K562 (cell line): ENCODE data around the gene ESRRG. TPM values are rescaled to one million over a fixed set of nuclear protein-coding genes. Genes with fewer than 3 reads are reported as not detected.

Source experiments
- ATAC-seq: fragments of 200-7000 bp; cut with Tn5 transposase; 3 replicates; pipeline ENCODE4 v1.9.1; 2020; ENCODE audit warnings: moderate library complexity
- BruUV-seq: library from RNA; stranded (reverse); fragments of 400-500 nt; replicated peaks from 2 replicates; lab custom pipeline; 2021; lab: Mats Ljungman, UMichigan
- CTCF ChIA-PET: fragments of 300-600 bp; formaldehyde crosslinking; extraction: SDS; loops from one replicate; lab custom pipeline; 2021; ENCODE audit warnings: low intra/inter-chr PET ratio; lab: Yijun Ruan, JAX
- POLR2A ChIA-PET: fragments of 300-600, 350-650 bp; sonication (Branson Sonifier 250); formaldehyde crosslinking; extraction: SDS; loops from one replicate; lab custom pipeline; 2021; ENCODE audit warnings: antibody characterized with exemption, inconsistent platforms; lab: Yijun Ruan, JAX
- DNase-seq, 4 experiments: peaks; one replicate each; pipeline versions ENCODE4 v3.0.0 to v3.0.0-alpha.2; 2011 to 2018; ENCODE audit warnings: low spot score in 3 of 4, mixed read lengths in 3 of 4; ENCODE audit errors: extremely low read depth in 1 of 4
- FAIRE-seq: peaks from 2 replicates; lab custom pipeline; 2011; peaks lifted over from hg19 to GRCh38; lab: Jason Lieb, UNC
- H2AFZ ChIP-seq: 2 replicates; pipeline ENCODE4 v1.6.0; 2011; ENCODE audit warnings: low read depth, low read length, control low read depth, inconsistent platforms
- H3K27ac ChIP-seq: fragments of 200-600 bp; 3 replicates; pipeline ENCODE4 v1.8.0; 2011; ENCODE audit warnings: low read depth, mild to moderate bottlenecking, control low read depth, inconsistent platforms, low read length, moderate library complexity, mixed read lengths; ENCODE audit errors: extremely low read depth
- H3K27me3 ChIP-seq, 2 experiments: fragments of 300-600 bp in 1 of 2; 2 replicates in 1 of 2; 3 replicates in 1 of 2; pipeline versions ENCODE4 v1.6.0 to v1.8.0; 2011; ENCODE audit warnings: inconsistent platforms in 2 of 2, low read length in 2 of 2, mild to moderate bottlenecking in 1 of 2, mixed read lengths in 1 of 2, moderate library complexity in 1 of 2; ENCODE audit not compliant: control insufficient read depth in 2 of 2, insufficient read depth in 2 of 2
- H3K36me3 ChIP-seq: fragments of 300-600 bp; 3 replicates; pipeline ENCODE4 v1.8.0; 2011; ENCODE audit warnings: mild to moderate bottlenecking, low read length, inconsistent platforms; ENCODE audit not compliant: control insufficient read depth, insufficient read depth
- H3K4me1 ChIP-seq, 2 experiments: fragments of 200-600 bp in 1 of 2; replicated peaks in 1 of 2; 2 replicates in 1 of 2; 3 replicates in 1 of 2; pipeline versions ENCODE4 v1.5.1 to v1.8.0; 2011; ENCODE audit warnings: inconsistent platforms in 2 of 2, low read length in 2 of 2, mild to moderate bottlenecking in 1 of 2, mixed read lengths in 1 of 2, moderate library complexity in 1 of 2; ENCODE audit not compliant: control insufficient read depth in 2 of 2, insufficient read depth in 2 of 2
- H3K4me2 ChIP-seq: 2 replicates; pipeline ENCODE4 v1.6.1; 2011; ENCODE audit warnings: low read length, control low read depth, inconsistent platforms, mixed read lengths; ENCODE audit not compliant: insufficient read depth
- H3K4me3 ChIP-seq: fragments of 200-600 bp; sonication (generic), shearing (Covaris generic); 2 replicates; pipeline ENCODE4 v1.5.1; 2016; ENCODE audit warnings: control low read depth, inconsistent platforms
- H3K79me2 ChIP-seq: fragments of 200-600 bp; 3 replicates; pipeline ENCODE4 v1.8.0; 2011; ENCODE audit warnings: low read length, inconsistent platforms; ENCODE audit not compliant: control insufficient read depth, insufficient read depth
- H3K9ac ChIP-seq, 2 experiments: 2 replicates each; pipeline versions ENCODE4 v1.6.0 to v1.6.1; 2011; ENCODE audit warnings: low read depth in 2 of 2, low read length in 2 of 2, control low read depth in 1 of 2, inconsistent platforms in 1 of 2, mild to moderate bottlenecking in 1 of 2, mixed read lengths in 1 of 2; ENCODE audit not compliant: insufficient read depth in 1 of 2
- H3K9me1 ChIP-seq: one replicate; pipeline ENCODE4 v1.6.0; 2011; ENCODE audit warnings: inconsistent platforms, mild to moderate bottlenecking, low read length, moderate library complexity; ENCODE audit not compliant: control insufficient read depth, insufficient read depth
- H3K9me3 ChIP-seq: replicated peaks from 2 replicates; pipeline ENCODE4 v1.5.1; 2011; ENCODE audit warnings: low read depth, low read length, inconsistent platforms; ENCODE audit not compliant: control insufficient read depth, insufficient read depth
- H4K20me1 ChIP-seq: replicated peaks from 2 replicates; pipeline ENCODE4 v1.6.1; 2011; ENCODE audit warnings: low read length, inconsistent platforms, mixed read lengths; ENCODE audit not compliant: control insufficient read depth, insufficient read depth
- BRD9 ChIP-seq: fragments of 450-650 bp; IDR thresholded peaks from 2 replicates; pipeline ENCODE4 v1.6.1; 2018; ENCODE audit warnings: low read depth; ENCODE audit not compliant: partially characterized antibody
- CEBPB ChIP-seq: fragments of 450-650 bp; IDR thresholded peaks from 2 replicates; pipeline ENCODE4 v1.6.1; 2016; ENCODE audit warnings: missing genetic modification characterization, missing compliant biosample characterization
- CEBPG ChIP-seq, 3 experiments: fragments of 200-800 bp in 1 of 3; sonication (Bioruptor generic) in 1 of 3; sonication (generic) in 1 of 3; formaldehyde crosslinking in 1 of 3; IDR thresholded peaks in 2 of 3; conservative IDR thresholded peaks in 1 of 3; 2 replicates each; pipeline versions ENCODE4 v1.6.1 to v1.8.0; 2016 to 2022; ENCODE audit warnings: missing compliant biosample characterization in 2 of 3, missing genetic modification characterization in 2 of 3, mild to moderate bottlenecking in 1 of 3, missing genetic modification reagents in 1 of 3
- DACH1 ChIP-seq: fragments of 450-650 bp; IDR thresholded peaks from 2 replicates; pipeline ENCODE4 v1.6.1; 2018; ENCODE audit not compliant: partially characterized antibody
- KLF6 ChIP-seq: fragments of 250-450 bp; sonication (Bioruptor Pico); IDR thresholded peaks from 2 replicates; pipeline ENCODE4 v1.4.0; 2020; ENCODE audit warnings: mild to moderate bottlenecking, moderate library complexity, borderline replicate concordance
- NRF1 ChIP-seq, 2 experiments: fragments of 450-650 bp; IDR thresholded peaks in 1 of 2; conservative IDR thresholded peaks in 1 of 2; 2 replicates each; pipeline ENCODE4 v1.6.1; 2014; ENCODE audit warnings: mild to moderate bottlenecking in 2 of 2
- RAD21 ChIP-seq, 2 experiments: fragments of 250-450 bp in 1 of 2; fragments of 450-650 bp in 1 of 2; sonication (Bioruptor Pico) in 1 of 2; formaldehyde crosslinking in 1 of 2; IDR thresholded peaks in 1 of 2; conservative IDR thresholded peaks in 1 of 2; 2 replicates each; pipeline versions ENCODE4 v1.4.0 to v1.8.0; 2020 to 2022; ENCODE audit warnings: mild to moderate bottlenecking in 2 of 2, moderate library complexity in 1 of 2
- SP1 ChIP-seq: sonication (generic); formaldehyde crosslinking; IDR thresholded peaks from 2 replicates; pipeline ENCODE4 v1.8.1; 2022; ENCODE audit warnings: mild to moderate bottlenecking, missing genetic modification reagents
- TBL1XR1 ChIP-seq, 2 experiments: IDR thresholded peaks; 2 replicates each; pipeline ENCODE4 v1.6.1; 2012; ENCODE audit warnings: improper control_type of control experiment in 2 of 2, low read length in 2 of 2, mild to moderate bottlenecking in 1 of 2
- ZBTB43 ChIP-seq: sonication (generic); formaldehyde crosslinking; IDR thresholded peaks from 2 replicates; pipeline ENCODE4 v1.8.0; 2023; ENCODE audit warnings: mild to moderate bottlenecking, missing genetic modification reagents
- WGBS: fragments of 100-300 bp; shearing (Covaris generic); methylation state at CpG from one replicate; pipeline ENCODE4 v1.1.6; 2016; ENCODE audit warnings: low coverage, mixed read lengths; ENCODE audit not compliant: insufficient coverage; ENCODE audit errors: missing lambda C conversion rate; 5-methylcytosine and 5-hydroxymethylcytosine counted together
- in situ Hi-C: fragments of 300-500 bp; cut with MboI; formaldehyde crosslinking; loops from 4 replicates; pipeline ENCODE4 v1.15.0; 2018; ENCODE audit warnings: inconsistent platforms, mixed read lengths
- intact Hi-C: fragments of 100-400 bp; cut with micrococcal nuclease; formaldehyde crosslinking; loops from 2 replicates; pipeline ENCODE4 v1.14.2; 2022
- polyA plus RNA-seq, 8 experiments: library from polyadenylated mRNA; depleted of rRNA in 4 of 8; stranded (reverse) in 5 of 8; unstranded in 3 of 8; fragments of >200 nt; fragmentation: Nextera tagmentation in 2 of 8; fragmentation: Illumina TruSeq in 1 of 8; extraction: Ambion mirVana in 2 of 8; extraction: Trizol in 1 of 8; gene quantifications; 2 replicates each; pipeline versions ENCODE4 v1.2.1 to v1.2.3, GENCODE V29; 2011 to 2014; ENCODE audit warnings: inconsistent platforms in 1 of 8, missing spikeins in 1 of 8
- total RNA-seq, 7 experiments: library from RNA; depleted of rRNA in 6 of 7; stranded (reverse); fragments of >200 nt in 6 of 7; fragmentation: Illumina TruSeq in 2 of 7; extraction: Trizol in 2 of 7; gene quantifications; 2 replicates each; pipeline versions ENCODE4 v1.2.1 to v1.2.3, GENCODE V29; 2011 to 2021; ENCODE audit warnings: low replicate concordance in 1 of 7

ESRRG gene
- total and polyA plus RNA-seq, 9 of the 15 experiments (the other 6 are each of a cell fraction or from before 2014, with no cell fraction given), result not detected

GRCh38 chr1:216640100-216640499 is 83.1 kb downstream of the ESRRG start:
- H3K4me3 ChIP-seq, result no peak overlapping the region
- in situ Hi-C loops (no loop called here), intact Hi-C loops (no loop called here)
- WGBS, result 2% methylated on average over 3 of the region's 3 CpGs
- FAIRE-seq (no peak), ATAC-seq (no peak), DNase-seq (no peak)
- H3K9me1 ChIP-seq, result no peaks in the 10 kb centered on the region
- H2AFZ ChIP-seq, result no peak overlapping the region
- ChIA-PET CTCF (no interaction called here), POLR2A (no interaction called here)
- no peak overlapping the region for H3K9ac ChIP-seq
- no peaks in the 10 kb centered on the region for H3K79me2 ChIP-seq
- no peaks in the 10 kb centered on the region for H3K36me3 ChIP-seq
- no peaks in the 10 kb centered on the region for H3K9me3 ChIP-seq
- H4K20me1 ChIP-seq, result no peaks in the 10 kb centered on the region
- H3K4me2 ChIP-seq, result no peak overlapping the region
- no peaks in the 10 kb centered on the region for H3K27me3 ChIP-seq
- no peak for TF ChIP-seq BRD9
- TF ChIP-seq DACH1, result no peak
- no peak for TF ChIP-seq CEBPG (CRISPR knock-in tag; IDR thresholded peaks at IDR 0.05)
- no peak for TF ChIP-seq CEBPG (tag; conservative IDR thresholded peaks at IDR 0.05 in 1 of 2, IDR thresholded peaks at IDR 0.05 in 1 of 2)
- no peak for TF ChIP-seq SP1
- no peak for TF ChIP-seq RAD21 (CRISPR knock-in tag; conservative IDR thresholded peaks at IDR 0.05 in 1 of 2, IDR thresholded peaks at IDR 0.05 in 1 of 2)
- TF ChIP-seq ZBTB43 (CRISPR knock-in tag), result no peak
- no peak for TF ChIP-seq CEBPB (tag)
- no peak for TF ChIP-seq KLF6 (CRISPR knock-in tag)
- TF ChIP-seq NRF1 (conservative IDR thresholded peaks at IDR 0.05 in 1 of 2, IDR thresholded peaks at IDR 0.05 in 1 of 2), result no peak
- TF ChIP-seq TBL1XR1 (IDR thresholded peaks at IDR 0.05; ENCODE audit: low read length in 2 of 2), result no peak
- H3K27ac ChIP-seq, result no peak overlapping the region
- H3K4me1 ChIP-seq, result no peaks in the 10 kb centered on the region
- BruUV-seq, result no TSS peak
